Aorta (tissue), 5 donors: ENCODE measurements around the gene ANTXR1. TPM values are rescaled to one million over a fixed set of nuclear protein-coding genes. Genes with fewer than 3 reads are reported as not detected.

Experiments
- ATAC-seq: fragments of 200-7000 bp; cut with Tn5 transposase; one replicate; pipeline ENCODE4 v1.9.1; 2022; ENCODE audit warnings: moderate library complexity; ENCODE audit not compliant: low FRiP score
- DNase-seq, 2 donors: peaks; one replicate each; pipeline ENCODE4 v3.0.0-alpha.2; 2020
- H3K27ac ChIP-seq, 2 donors: one replicate each; pipeline ENCODE4 v1.5.1; 2013; ENCODE audit warnings: low read length in 2 of 2, mild to moderate bottlenecking in 2 of 2, moderate library complexity in 2 of 2, control low read depth in 1 of 2, inconsistent platforms in 1 of 2, low read depth in 1 of 2
- H3K27me3 ChIP-seq, 2 donors: one replicate each; pipeline ENCODE4 v1.6.1; 2013; ENCODE audit warnings: control low read depth in 1 of 2, low read length in 1 of 2, mild to moderate bottlenecking in 1 of 2, moderate library complexity in 1 of 2; ENCODE audit not compliant: insufficient read depth in 2 of 2, control insufficient read depth in 1 of 2
- H3K36me3 ChIP-seq, 2 donors: one replicate each; pipeline ENCODE4 v1.6.1; 2013; ENCODE audit warnings: control low read depth in 1 of 2, low read length in 1 of 2, mild to moderate bottlenecking in 1 of 2; ENCODE audit not compliant: insufficient read depth in 2 of 2, control insufficient read depth in 1 of 2
- H3K4me1 ChIP-seq, 2 donors: one replicate each; pipeline ENCODE4 v1.6.1; 2013; ENCODE audit warnings: low read length in 2 of 2, control low read depth in 1 of 2, mild to moderate bottlenecking in 1 of 2, moderate library complexity in 1 of 2; ENCODE audit not compliant: insufficient read depth in 2 of 2, control insufficient read depth in 1 of 2
- H3K4me3 ChIP-seq, 2 donors: one replicate each; pipeline ENCODE4 v1.5.1; 2013; ENCODE audit warnings: low read length in 2 of 2, control low read depth in 1 of 2, mild to moderate bottlenecking in 1 of 2
- H3K9me3 ChIP-seq: one replicate; pipeline ENCODE4 v1.6.1; 2013; ENCODE audit warnings: mild to moderate bottlenecking, low read length; ENCODE audit not compliant: control insufficient read depth
- WGBS, 2 donors: extraction: QIAGEN DNeasy Blood & Tissue Kit; methylation state at CpG; one replicate each; pipeline ENCODE4 v1.1.7; 2013; 5-methylcytosine and 5-hydroxymethylcytosine counted together
- intact Hi-C, 2 donors: fragments of 100-400 bp; cut with DNase I; formaldehyde crosslinking; loops; one replicate each; pipeline versions ENCODE4 v1.14.2 to v1.15.0; 2022
- polyA plus RNA-seq, 2 donors: library from polyadenylated mRNA; stranded (reverse); fragments of 200-250 nt; gene quantifications; one replicate each; pipeline ENCODE4 v1.2.3, GENCODE V29; 2013
- total RNA-seq, 2 donors: library from RNA; stranded (reverse); fragmentation: NEBNext Ultra II Directional; extraction: Animal tissue kit (Norgen Biotek cat#: 25700); gene quantifications; one replicate each; pipeline ENCODE4 v1.2.1, GENCODE V29; 2021
- donor health status: healthy with polysubstance abuse.
- donor health status: Bipolar disorder and iron deficiency.
- donor health status: DM: no; HTN: no; CAD: no.
- donor health status: DM: no; HTN: no; CAD: no.
- donor health status: DM: yes; HTN: yes; CAD: no.

Gene ANTXR1
- total and polyA plus RNA-seq, 4 donors = 136 to 358 (median 160) TPM

- Histone ChIP-seq H3K36me3 (peaks cover 4 to 13% of the 10 kb centered on the region in 2 donors), H3K9me3 (no peaks in the 10 kb centered on the region), H3K4me3 (no peak overlapping the region), H3K27ac (peak overlapping the region; percentile 80 to 82), H3K27me3 (no peaks in the 10 kb centered on the region), H3K4me1 (peaks cover 6 to 11% of the 10 kb centered on the region in 2 donors)
- no peak for ATAC-seq
- no peak for DNase-seq
- intact Hi-C loops = loop anchor here in 1 of 2 donors (5.0 kb wide), 1 partner anchor 230 kb away; no protein-coding TSS in a partner anchor
- WGBS, 2 donors = 35 to 55% methylated on average over 10 of the region's 10 CpGs
These were observed 64.4 kb downstream of the ANTXR1 start for GRCh38 chr2:69077252-69077950.

DNA sequence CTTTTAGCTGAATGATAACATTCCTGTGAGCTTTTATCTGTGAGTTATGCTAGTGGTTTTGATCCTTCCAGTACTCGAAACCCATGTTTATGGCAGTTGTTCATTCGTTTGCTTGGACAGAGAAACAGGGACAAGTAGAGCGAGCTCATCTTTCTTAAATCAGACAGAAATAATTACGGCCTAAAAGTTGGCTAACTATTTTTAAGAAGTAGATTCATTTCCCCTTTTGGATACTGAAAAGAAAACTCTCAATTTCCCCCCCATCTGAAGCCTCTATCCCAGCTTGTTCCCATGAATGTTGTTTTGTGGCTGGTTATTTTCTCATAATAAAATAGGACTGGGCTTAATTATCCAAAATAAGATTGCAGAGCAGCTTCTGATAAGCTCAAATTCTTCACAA lies 67.1 kb downstream of the ANTXR1 start:
- Histone ChIP-seq H3K9me3 (no peaks in the 10 kb centered on the region), H3K27ac (no peak overlapping the region), H3K4me1 (peaks cover 9 to 14% of the 10 kb centered on the region in 2 donors), H3K36me3 (peaks cover 4 to 13% of the 10 kb centered on the region in 2 donors), H3K27me3 (no peaks in the 10 kb centered on the region), H3K4me3 (no peak overlapping the region)
- DNase-seq = no peak
- intact Hi-C loops = no loop called here
- 27 to 49% methylated on average over 4 of the region's 4 CpGs for WGBS, 2 donors
- ATAC-seq = no peak

DNA sequence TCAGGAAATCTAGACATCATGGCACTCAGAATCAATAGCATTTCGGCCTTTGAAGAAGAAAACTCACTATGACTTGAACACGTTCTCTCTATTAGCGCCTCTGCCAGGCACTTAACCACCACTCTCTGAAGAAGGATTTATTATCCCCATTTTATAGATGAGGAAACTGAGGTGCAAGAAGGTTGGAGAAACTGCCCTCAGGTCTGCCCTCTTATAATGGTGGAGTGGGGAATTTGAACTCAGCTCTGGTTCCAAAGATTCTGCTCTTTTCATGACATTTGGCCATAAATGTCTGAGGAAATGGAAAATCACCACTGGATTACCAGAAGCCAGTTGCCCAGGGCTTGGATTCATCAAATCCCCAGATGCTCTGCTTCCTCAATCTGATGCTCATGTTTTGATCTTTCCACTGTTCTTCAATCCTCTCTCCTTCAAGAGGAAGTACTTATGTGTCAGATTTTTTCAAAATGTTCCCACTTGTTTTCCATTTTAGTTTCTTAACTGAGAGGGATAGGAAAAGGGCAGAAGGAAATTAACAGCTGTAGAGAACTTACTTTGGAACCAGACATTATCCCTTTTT lies 68.1 kb downstream of the ANTXR1 start:
- Histone ChIP-seq H3K36me3 (peaks cover 4 to 13% of the 10 kb centered on the region in 2 donors), H3K4me1 (peaks cover 7 to 11% of the 10 kb centered on the region in 2 donors), H3K27ac (no peak overlapping the region), H3K9me3 (no peaks in the 10 kb centered on the region), H3K27me3 (no peaks in the 10 kb centered on the region), H3K4me3 (no peak overlapping the region)
- ATAC-seq (no peak), DNase-seq (no peak)
- intact Hi-C loops = no loop called here
- WGBS, 2 donors = 97% methylated on average over 3 of the region's 3 CpGs

- H3K27ac ChIP-seq = peak overlapping the region in 1 of 2 donors; percentile 56
- 74 to 85% methylated on average over 4 of the region's 4 CpGs for WGBS, 2 donors
- peaks cover 7 to 9% of the 10 kb centered on the region in 2 donors for H3K4me1 ChIP-seq
- DNase-seq = no peak
- intact Hi-C loops = no loop called here
- H3K9me3 ChIP-seq = no peaks in the 10 kb centered on the region
- H3K36me3 ChIP-seq = peaks cover 4 to 13% of the 10 kb centered on the region in 2 donors
- H3K4me3 ChIP-seq = no peak overlapping the region
- H3K27me3 ChIP-seq = no peaks in the 10 kb centered on the region
- ATAC-seq = no peak
These were observed 68.8 kb downstream of the ANTXR1 start for GRCh38 chr2:69081757-69082156.

GRCh38 chr2:69082430-69082997 lies 69.5 kb downstream of the ANTXR1 start:
- Histone ChIP-seq H3K9me3 (no peaks in the 10 kb centered on the region), H3K4me3 (no peak overlapping the region), H3K36me3 (peaks cover 4 to 9% of the 10 kb centered on the region in 2 donors), H3K27me3 (no peaks in the 10 kb centered on the region), H3K4me1 (peaks cover 6 to 7% of the 10 kb centered on the region in 2 donors), H3K27ac (peak overlapping the region in 1 of 2 donors; percentile 32)
- WGBS, 2 donors = 44 to 48% methylated on average over 9 of the region's 9 CpGs
- no peak for ATAC-seq
- peak in 1 of 2 donors; percentile 81 for DNase-seq
- intact Hi-C loops = no loop called here

GRCh38 chr2:69083235-69083748 lies 70.3 kb downstream of the ANTXR1 start:
- H3K9me3 ChIP-seq = no peaks in the 10 kb centered on the region
- no peak for DNase-seq
- peaks cover 12% of the 10 kb centered on the region in 2 donors for H3K4me1 ChIP-seq
- peak overlapping the region; percentile 48 to 77 for H3K27ac ChIP-seq
- peak; percentile 62 for ATAC-seq
- H3K36me3 ChIP-seq = peaks cover under 1 to 3% of the 10 kb centered on the region in 2 donors
- H3K4me3 ChIP-seq = no peak overlapping the region
- WGBS, 2 donors = 38 to 39% methylated on average over 2 of the region's 2 CpGs
- intact Hi-C loops = no loop called here
- no peaks in the 10 kb centered on the region for H3K27me3 ChIP-seq

- ATAC-seq (no peak), DNase-seq (no peak)
- no peaks in the 10 kb centered on the region for H3K9me3 ChIP-seq
- intact Hi-C loops = no loop called here
- H3K4me3 ChIP-seq = no peak overlapping the region
- H3K27ac ChIP-seq = no peak overlapping the region
- peaks cover 0 to 3% of the 10 kb centered on the region in 2 donors for H3K36me3 ChIP-seq
- H3K27me3 ChIP-seq = no peaks in the 10 kb centered on the region
- peaks cover 12% of the 10 kb centered on the region in 2 donors for H3K4me1 ChIP-seq
- WGBS, 2 donors = 96 to 97% methylated on average over 4 of the region's 4 CpGs
These were observed 71.5 kb downstream of the ANTXR1 start for GRCh38 chr2:69084492-69084891.

GRCh38 chr2:69086466-69086865 lies 73.5 kb downstream of the ANTXR1 start:
- 70 to 75% methylated on average over 4 of the region's 4 CpGs for WGBS, 2 donors
- no peak overlapping the region for H3K27ac ChIP-seq
- peaks cover 10 to 12% of the 10 kb centered on the region in 2 donors for H3K4me1 ChIP-seq
- ATAC-seq = no peak
- H3K36me3 ChIP-seq = peaks cover 4 to 5% of the 10 kb centered on the region in 2 donors
- intact Hi-C loops = no loop called here
- H3K4me3 ChIP-seq = no peak overlapping the region
- no peak for DNase-seq
- no peaks in the 10 kb centered on the region for H3K9me3 ChIP-seq
- no peaks in the 10 kb centered on the region for H3K27me3 ChIP-seq
